H9 (cell line): ENCODE data around the gene OPALIN. TPM values are rescaled to one million over a fixed set of nuclear protein-coding genes. Genes with fewer than 3 reads are reported as not detected.

Experiments
- DNase-seq: peaks from one replicate; pipeline ENCODE4 v3.0.0-alpha.2; 2017
- H2AFZ ChIP-seq: one replicate; pipeline ENCODE4 v1.6.1; 2013; ENCODE audit warnings: mild to moderate bottlenecking, low read length, control low read depth, moderate library complexity
- H2AK5ac ChIP-seq: 2 replicates; pipeline ENCODE4 v1.6.1; 2013; ENCODE audit warnings: low read length, control low read depth, mixed read lengths; ENCODE audit not compliant: insufficient read length
- H2BK120ac ChIP-seq: one replicate; pipeline ENCODE4 v1.6.1; 2013; ENCODE audit warnings: low read depth, mild to moderate bottlenecking, low read length, control low read depth, inconsistent platforms; ENCODE audit not compliant: poor library complexity, severe bottlenecking
- H2BK12ac ChIP-seq: 2 replicates; pipeline ENCODE4 v1.6.1; 2013; ENCODE audit warnings: low read length, control low read depth, mixed read lengths, low read depth; ENCODE audit not compliant: insufficient read length
- H2BK15ac ChIP-seq: 2 replicates; pipeline ENCODE4 v1.6.1; 2013; ENCODE audit warnings: low read depth, low read length, control low read depth
- H2BK20ac ChIP-seq: one replicate; pipeline ENCODE4 v1.6.1; 2013; ENCODE audit warnings: low read depth, mild to moderate bottlenecking, low read length, control low read depth, inconsistent platforms; ENCODE audit not compliant: poor library complexity, severe bottlenecking
- H2BK5ac ChIP-seq: 2 replicates; pipeline ENCODE4 v1.6.1; 2013; ENCODE audit warnings: low read length, control low read depth, mixed read lengths; ENCODE audit not compliant: insufficient read length
- H3K14ac ChIP-seq: 2 replicates; pipeline ENCODE4 v1.6.1; 2013; ENCODE audit warnings: low read length, control low read depth; ENCODE audit not compliant: insufficient read depth
- H3K18ac ChIP-seq: 2 replicates; pipeline ENCODE4 v1.6.1; 2013; ENCODE audit warnings: low read depth, mild to moderate bottlenecking, mixed read lengths, low read length, control low read depth; ENCODE audit not compliant: insufficient read length
- H3K23ac ChIP-seq: 2 replicates; pipeline ENCODE4 v1.6.1; 2013; ENCODE audit warnings: low read length, control low read depth, mixed read lengths, low read depth; ENCODE audit not compliant: insufficient read length
- H3K23me2 ChIP-seq: 2 replicates; pipeline ENCODE4 v1.6.1; 2013; ENCODE audit warnings: low read depth, mild to moderate bottlenecking, mixed read lengths, low read length, control low read depth; ENCODE audit not compliant: insufficient read length, poor library complexity, severe bottlenecking
- H3K27ac ChIP-seq: 2 replicates; pipeline ENCODE4 v1.5.1; 2013; ENCODE audit warnings: low read length, control low read depth, mixed read lengths, low read depth; ENCODE audit not compliant: insufficient read length
- H3K27me3 ChIP-seq: 2 replicates; pipeline ENCODE4 v1.6.1; 2013; ENCODE audit warnings: low read length, control low read depth, inconsistent platforms; ENCODE audit not compliant: insufficient read depth
- H3K4ac ChIP-seq: 2 replicates; pipeline ENCODE4 v1.6.1; 2013; ENCODE audit warnings: low read depth, mild to moderate bottlenecking, control low read depth, inconsistent platforms, low read length, moderate library complexity
- H3K4me1 ChIP-seq: 2 replicates; pipeline ENCODE4 v1.6.1; 2013; ENCODE audit warnings: low read length, control low read depth, inconsistent platforms; ENCODE audit not compliant: insufficient read depth
- H3K4me2 ChIP-seq: 2 replicates; pipeline ENCODE4 v1.6.1; 2013; ENCODE audit warnings: low read length, control low read depth, mixed read lengths; ENCODE audit not compliant: insufficient read length, insufficient read depth
- H3K56ac ChIP-seq: 2 replicates; pipeline ENCODE4 v1.6.1; 2013; ENCODE audit warnings: low read depth, mild to moderate bottlenecking, mixed read lengths, low read length, control low read depth; ENCODE audit not compliant: insufficient read length
- H3K79me1 ChIP-seq: 2 replicates; pipeline ENCODE4 v1.6.1; 2013; ENCODE audit warnings: low read depth, mild to moderate bottlenecking, moderate library complexity, low read length, control low read depth, inconsistent platforms; ENCODE audit not compliant: insufficient read depth, poor library complexity, severe bottlenecking
- H3K79me2 ChIP-seq: 2 replicates; pipeline ENCODE4 v1.6.1; 2013; ENCODE audit warnings: low read length, control low read depth, inconsistent platforms; ENCODE audit not compliant: insufficient read depth
- H3K9ac ChIP-seq: 2 replicates; pipeline ENCODE4 v1.6.1; 2013; ENCODE audit warnings: low read length, control low read depth, mixed read lengths; ENCODE audit not compliant: insufficient read length; ENCODE audit errors: extremely low read depth
- H3K9me3 ChIP-seq: one replicate; pipeline ENCODE4 v1.6.1; 2013; ENCODE audit warnings: low read depth, low read length, inconsistent platforms; ENCODE audit not compliant: control insufficient read depth
- H3T11ph ChIP-seq: one replicate; pipeline ENCODE4 v1.6.1; 2013; ENCODE audit warnings: mild to moderate bottlenecking, low read length, control low read depth, inconsistent platforms
- H4K20me1 ChIP-seq: one replicate; pipeline ENCODE4 v1.6.1; 2013; ENCODE audit not compliant: control insufficient read depth, insufficient read length, insufficient read depth
- H4K5ac ChIP-seq: 2 replicates; pipeline ENCODE4 v1.6.1; 2013; ENCODE audit warnings: low read depth, mild to moderate bottlenecking, mixed read lengths, low read length, control low read depth; ENCODE audit not compliant: insufficient read length
- H4K8ac ChIP-seq: replicated peaks from 2 replicates; pipeline ENCODE4 v1.6.1; 2013; ENCODE audit warnings: low read length, control low read depth, mixed read lengths, low read depth; ENCODE audit not compliant: insufficient read length
- H4K91ac ChIP-seq: 2 replicates; pipeline ENCODE4 v1.6.1; 2013; ENCODE audit warnings: low read depth, mild to moderate bottlenecking, moderate library complexity, mixed read lengths, low read length, control low read depth; ENCODE audit not compliant: insufficient read length
- H3K27ac Mint-ChIP-seq, 3 experiments: 2 replicates in 2 of 3; 3 replicates in 1 of 3; pipeline ENCODE4 v1.8.0; 2020 to 2021; ENCODE audit warnings: mixed read lengths in 3 of 3, mild to moderate bottlenecking in 1 of 3, moderate library complexity in 1 of 3
- H3K27me3 Mint-ChIP-seq: 2 replicates; pipeline ENCODE4 v1.8.0; 2021; ENCODE audit warnings: low read depth, mild to moderate bottlenecking, moderate library complexity, mixed read lengths
- H3K36me3 Mint-ChIP-seq, 3 experiments: 2 replicates in 2 of 3; 3 replicates in 1 of 3; pipeline ENCODE4 v1.8.0; 2020 to 2021; ENCODE audit warnings: low read depth in 3 of 3, mixed read lengths in 3 of 3; ENCODE audit not compliant: insufficient read depth in 1 of 3
- H3K4me1 Mint-ChIP-seq, 2 experiments: 2 replicates each; pipeline ENCODE4 v1.8.0; 2020; ENCODE audit warnings: mixed read lengths in 2 of 2
- H3K4me3 Mint-ChIP-seq, 2 experiments: 2 replicates in 1 of 2; 3 replicates in 1 of 2; pipeline ENCODE4 v1.8.0; 2020 to 2021; ENCODE audit warnings: mild to moderate bottlenecking in 2 of 2, mixed read lengths in 2 of 2, moderate library complexity in 1 of 2
- H3K9me3 Mint-ChIP-seq, 2 experiments: 2 replicates in 1 of 2; 3 replicates in 1 of 2; pipeline ENCODE4 v1.8.0; 2020; ENCODE audit warnings: mild to moderate bottlenecking in 2 of 2, mixed read lengths in 2 of 2, moderate library complexity in 1 of 2
- CTCF ChIP-seq: fragments of 200-600 bp; sonication (generic); conservative IDR thresholded peaks from 3 replicates; pipeline ENCODE4 v1.8.0; 2021; ENCODE audit warnings: antibody characterized with exemption, mild to moderate bottlenecking
- WGBS: extraction: QIAGEN DNeasy Blood & Tissue Kit; methylation state at CpG from one replicate; pipeline ENCODE4 v1.1.7; 2013; ENCODE audit warnings: missing lambda C conversion rate, low lambda C conversion rate, mixed read lengths; ENCODE audit not compliant: insufficient read length; ENCODE audit errors: extremely low coverage; 5-methylcytosine and 5-hydroxymethylcytosine counted together
- total RNA-seq: library from RNA; stranded (reverse); gene quantifications from 2 replicates; pipeline ENCODE4 v1.2.1, GENCODE V29; 2021

Gene OPALIN
- total RNA-seq, 1 experiment from 2014 or later, result not detected

GRCh38 chr10:96297486-96297885 lies 61.3 kb downstream of the OPALIN start:
- Histone ChIP-seq H3K4me1 (peaks cover 2% of the 10 kb centered on the region; the same call in 1 of the 2 replicates), H4K20me1 (no peaks in the 10 kb centered on the region), H3K23ac (no peak overlapping the region), H3K4ac (no peak overlapping the region), H3K9me3 (no peaks in the 10 kb centered on the region), H2BK15ac (no peak overlapping the region), H3K27me3 (no peaks in the 10 kb centered on the region), H3K18ac (no peak overlapping the region), H2BK120ac (no peak overlapping the region), H2BK5ac (no peak overlapping the region), H3K56ac (no peak overlapping the region), H3K79me2 (no peaks in the 10 kb centered on the region), H4K91ac (no peak overlapping the region), H4K5ac (no peak overlapping the region), H2BK20ac (no peak overlapping the region), H4K8ac (no peak overlapping the region), H2BK12ac (no peak overlapping the region), H3K27ac (no peak overlapping the region), H3K9ac (no peak overlapping the region), H2AFZ (no peak overlapping the region), H3K4me2 (no peak overlapping the region), H3K23me2 (no peaks in the 10 kb centered on the region), H3T11ph (no peak overlapping the region), H3K14ac (no peak overlapping the region), H3K79me1 (no peaks in the 10 kb centered on the region), H2AK5ac (no peak overlapping the region)
- H3K27me3 Mint-ChIP-seq, result peaks cover 3% of the 10 kb centered on the region; the same call in 1 of the 2 replicates
- TF ChIP-seq CTCF, result no peak
- peaks cover 9 to 16% of the 10 kb centered on the region in 2 experiments for H3K4me1 Mint-ChIP-seq
- H3K27ac Mint-ChIP-seq, result no peak overlapping the region
- no peaks in the 10 kb centered on the region for H3K36me3 Mint-ChIP-seq
- WGBS, result no CpG with 5 or more reads among the region's 2 CpGs
- no peak overlapping the region for H3K4me3 Mint-ChIP-seq
- no peak for DNase-seq
- H3K9me3 Mint-ChIP-seq, result no peaks in the 10 kb centered on the region
